Fibroblast of villous mesenchyme (primary cell): ENCODE measurements around the gene PIK3AP1. TPM values are rescaled to one million over a fixed set of nuclear protein-coding genes. Genes with fewer than 3 reads are reported as not detected.
"Not testable (repeated sequence)": the region's sequence is repeated elsewhere in the genome, so short reads cannot be mapped to it uniquely, and the experiment has no call there.

Experiments
- DNase-seq: peaks from one replicate; pipeline ENCODE4 v3.0.0-alpha.2; 2010; ENCODE audit warnings: low read depth
- H3K4me3 ChIP-seq: 2 replicates; pipeline ENCODE4 v1.5.1; 2011; ENCODE audit warnings: low read depth, mild to moderate bottlenecking, low read length
- total RNA-seq: library from RNA; depleted of rRNA; stranded (reverse); fragments of >200 nt; gene quantifications from 2 replicates; pipeline ENCODE4 v1.2.3, GENCODE V29; 2012
- TF ChIP-seq, protein P1 (sequence below): IDR thresholded peaks from 2 replicates; pipeline ENCODE4 v1.5.1; 2012; ENCODE audit warnings: low read depth, mild to moderate bottlenecking, low read length; ENCODE audit not compliant: insufficient read depth

The PIK3AP1 gene
- total RNA-seq, 1 donor = not detected

DNA sequence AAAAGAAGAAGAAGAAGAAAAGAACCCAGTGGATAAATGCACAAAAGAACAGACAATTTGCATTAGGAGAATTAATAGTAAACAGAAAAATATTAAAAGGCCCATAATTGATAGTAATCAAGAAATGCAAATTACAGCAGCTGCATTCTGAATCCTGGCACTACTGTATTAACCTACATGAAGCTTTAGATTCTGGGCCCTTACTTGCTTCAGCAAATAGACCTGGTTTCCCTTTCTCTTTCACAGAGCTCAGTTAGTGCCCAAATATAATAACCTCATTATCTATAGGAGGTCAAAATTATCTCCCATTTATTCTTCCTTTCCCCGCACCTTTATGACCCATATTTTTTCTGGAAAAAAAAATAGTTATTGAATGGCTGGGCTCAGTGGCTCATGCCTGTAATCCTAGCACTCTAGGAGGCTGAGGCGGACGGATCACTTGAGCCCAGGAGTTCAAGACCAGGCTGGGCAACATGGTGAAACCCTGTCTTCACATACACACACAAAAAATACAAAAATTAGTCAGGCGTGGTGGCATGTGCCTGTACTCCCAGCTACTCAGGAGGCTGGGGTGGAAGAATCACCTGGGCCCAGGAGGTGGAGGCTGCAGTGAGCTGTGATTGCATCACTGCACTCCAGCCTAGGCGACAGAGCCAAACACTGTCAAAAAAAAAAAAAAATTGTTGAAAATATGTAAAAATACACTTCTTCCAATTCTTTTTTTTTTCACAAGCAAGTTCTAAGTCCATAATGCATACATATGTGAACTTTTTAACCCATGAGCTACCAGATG, 36.0 kb upstream of the PIK3AP1 start:
- TF ChIP-seq, protein P1, sequence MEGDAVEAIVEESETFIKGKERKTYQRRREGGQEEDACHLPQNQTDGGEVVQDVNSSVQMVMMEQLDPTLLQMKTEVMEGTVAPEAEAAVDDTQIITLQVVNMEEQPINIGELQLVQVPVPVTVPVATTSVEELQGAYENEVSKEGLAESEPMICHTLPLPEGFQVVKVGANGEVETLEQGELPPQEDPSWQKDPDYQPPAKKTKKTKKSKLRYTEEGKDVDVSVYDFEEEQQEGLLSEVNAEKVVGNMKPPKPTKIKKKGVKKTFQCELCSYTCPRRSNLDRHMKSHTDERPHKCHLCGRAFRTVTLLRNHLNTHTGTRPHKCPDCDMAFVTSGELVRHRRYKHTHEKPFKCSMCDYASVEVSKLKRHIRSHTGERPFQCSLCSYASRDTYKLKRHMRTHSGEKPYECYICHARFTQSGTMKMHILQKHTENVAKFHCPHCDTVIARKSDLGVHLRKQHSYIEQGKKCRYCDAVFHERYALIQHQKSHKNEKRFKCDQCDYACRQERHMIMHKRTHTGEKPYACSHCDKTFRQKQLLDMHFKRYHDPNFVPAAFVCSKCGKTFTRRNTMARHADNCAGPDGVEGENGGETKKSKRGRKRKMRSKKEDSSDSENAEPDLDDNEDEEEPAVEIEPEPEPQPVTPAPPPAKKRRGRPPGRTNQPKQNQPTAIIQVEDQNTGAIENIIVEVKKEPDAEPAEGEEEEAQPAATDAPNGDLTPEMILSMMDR = no peak
- no peak overlapping the region for H3K4me3 ChIP-seq
- DNase-seq = no peak

DNA sequence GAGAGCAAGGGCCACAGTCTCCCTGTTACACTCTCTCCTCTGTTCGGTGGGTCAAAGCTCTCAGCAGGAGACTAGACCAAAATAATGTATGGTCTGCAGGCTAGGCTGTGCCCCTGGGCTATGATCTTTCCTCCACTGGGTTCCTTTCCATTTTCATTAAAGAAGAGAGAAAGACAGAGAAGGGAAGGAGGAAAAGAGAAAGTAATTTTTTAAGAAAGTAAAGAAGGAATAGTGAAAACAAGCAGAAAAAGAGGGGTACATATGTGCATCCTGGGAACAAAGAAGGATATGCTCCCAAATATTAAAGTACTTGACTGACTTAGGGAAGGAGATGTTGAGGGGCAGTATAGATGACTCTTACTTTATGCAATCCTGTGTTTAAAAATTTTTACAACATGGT, 33.6 kb upstream of the PIK3AP1 start:
- H3K4me3 ChIP-seq = no peak overlapping the region
- no peak for DNase-seq
- TF ChIP-seq, protein P1 = no peak

DNA sequence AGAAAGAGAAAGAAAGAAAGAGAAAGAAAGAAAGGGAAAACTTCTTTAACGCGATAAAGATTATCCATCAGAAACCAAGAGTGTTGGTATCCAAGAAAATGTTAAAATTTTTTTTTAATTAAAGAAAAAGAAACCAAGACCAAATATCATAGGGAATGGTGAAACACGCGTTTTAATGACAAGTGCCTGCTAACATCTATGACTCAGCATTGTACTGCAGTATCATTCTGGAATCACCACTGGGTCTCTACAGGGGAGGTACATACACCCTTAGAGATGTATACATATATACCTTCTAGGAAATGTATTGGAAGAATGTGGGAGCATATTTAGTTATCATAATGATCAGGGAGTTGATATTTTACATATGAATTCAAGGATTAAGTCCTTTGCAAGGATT, 32.1 kb upstream of the PIK3AP1 start:
- DNase-seq = no peak
- TF ChIP-seq, protein P1 = no peak
- H3K4me3 ChIP-seq = no peak overlapping the region

DNA sequence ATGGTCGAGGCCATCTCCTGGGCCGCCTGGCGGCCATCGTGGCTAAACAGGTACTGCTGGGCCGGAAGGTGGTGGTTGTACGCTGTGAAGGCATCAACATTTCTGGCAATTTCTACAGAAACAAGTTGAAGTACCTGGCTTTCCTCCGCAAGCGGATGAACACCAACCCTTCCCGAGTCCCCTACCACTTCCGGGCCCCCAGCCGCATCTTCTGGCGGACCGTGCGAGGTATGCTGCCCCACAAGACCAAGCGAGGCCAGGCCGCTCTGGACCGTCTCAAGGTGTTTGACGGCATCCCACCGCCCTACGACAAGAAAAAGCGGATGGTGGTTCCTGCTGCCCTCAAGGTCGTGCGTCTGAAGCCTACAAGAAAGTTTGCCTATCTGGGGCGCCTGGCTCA, 30.0 kb upstream of the PIK3AP1 start:
- not testable (repeated sequence) for H3K4me3 ChIP-seq, DNase-seq

DNA sequence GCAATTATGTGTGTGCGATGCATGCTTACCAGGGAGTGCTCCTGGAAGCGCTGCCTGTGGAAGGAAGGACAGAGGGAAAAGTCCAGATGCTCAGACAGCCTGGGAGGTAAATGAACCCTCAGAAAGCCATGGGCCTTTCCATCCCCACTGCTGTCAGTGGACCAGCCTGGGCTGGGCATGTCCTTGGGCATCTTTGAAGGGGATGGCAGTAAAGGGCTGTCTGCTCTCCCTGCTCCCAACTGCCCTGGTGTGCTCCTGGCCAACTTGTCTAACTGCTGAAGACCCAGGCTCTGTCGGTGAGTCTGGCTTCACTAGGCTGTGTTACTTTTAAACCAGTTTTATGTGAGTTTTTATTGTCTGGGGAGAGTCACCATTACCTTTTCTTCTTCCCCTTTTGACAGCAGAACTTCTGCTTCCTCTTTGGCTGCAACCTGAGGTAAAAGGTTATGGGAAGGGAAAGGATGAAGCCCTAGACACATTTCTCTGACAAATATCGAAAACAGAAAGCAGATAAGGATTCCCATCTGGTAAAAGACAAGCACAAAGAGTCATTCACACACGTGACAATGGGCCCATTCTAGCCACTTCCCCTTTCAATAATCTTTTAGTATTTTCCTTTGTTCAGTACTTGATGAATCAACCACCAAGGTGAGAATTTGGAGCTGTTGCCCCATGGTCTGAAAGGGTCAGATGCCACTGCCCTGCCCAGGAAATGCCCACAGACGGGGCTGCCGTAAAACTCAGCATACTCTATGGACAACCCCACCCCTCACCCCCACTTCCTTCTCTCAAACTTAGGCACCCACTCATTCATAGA, 27.6 kb upstream of the PIK3AP1 start:
- TF ChIP-seq, protein P1 = no peak
- DNase-seq = no peak

DNA sequence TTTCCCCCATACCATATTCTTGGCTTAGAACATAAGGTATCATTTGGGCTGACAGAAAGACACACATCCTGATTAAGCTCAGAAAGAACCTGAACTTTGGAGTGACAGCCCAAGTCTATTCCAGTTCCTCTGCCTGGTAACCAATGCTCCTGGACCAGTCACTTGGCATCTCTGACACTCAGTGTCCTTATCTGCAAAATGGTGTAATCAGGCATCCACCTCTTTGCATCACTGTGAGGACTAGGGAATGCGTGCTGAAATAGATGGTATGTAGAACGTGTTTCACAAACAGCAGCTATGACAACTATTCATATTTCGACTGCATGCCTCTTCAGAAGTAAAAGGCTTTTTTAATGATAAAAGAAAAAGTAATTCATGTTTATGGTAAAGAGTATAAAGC, 26.2 kb upstream of the PIK3AP1 start:
- DNase-seq = no peak
- TF ChIP-seq, protein P1 = no peak
- H3K4me3 ChIP-seq = no peak overlapping the region

More for the DNA sequence above, 27.6 kb upstream of the PIK3AP1 start:
- H3K4me3 ChIP-seq = no peak overlapping the region

DNA sequence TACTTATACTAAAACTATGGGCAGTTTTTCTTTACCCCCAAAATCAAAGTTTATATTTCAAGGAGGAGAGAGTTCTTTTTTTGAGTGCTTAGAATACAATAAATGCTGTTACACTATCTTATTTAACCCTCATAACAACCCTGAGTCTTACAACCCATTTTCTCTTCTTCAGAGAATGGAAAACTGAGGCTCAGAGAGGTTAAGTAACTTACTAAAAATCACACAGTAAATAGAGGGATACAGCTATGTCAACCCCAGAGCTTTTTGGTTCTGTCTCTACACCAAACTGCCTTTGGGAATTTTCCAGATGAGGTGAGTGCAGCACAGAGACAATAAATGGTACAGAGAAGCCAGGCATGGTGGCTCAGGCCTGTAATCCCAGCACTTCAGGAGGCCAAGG, 25.6 kb upstream of the PIK3AP1 start:
- no peak for DNase-seq
- no peak overlapping the region for H3K4me3 ChIP-seq
- TF ChIP-seq, protein P1 = no peak
